ENCODE results near the gene MAD1L1.

Gene MAD1L1

GRCh38 chr7:1920266-1920681 lies 312.5 kb downstream of the MAD1L1 start:
- no peak for DNase-seq

DNA sequence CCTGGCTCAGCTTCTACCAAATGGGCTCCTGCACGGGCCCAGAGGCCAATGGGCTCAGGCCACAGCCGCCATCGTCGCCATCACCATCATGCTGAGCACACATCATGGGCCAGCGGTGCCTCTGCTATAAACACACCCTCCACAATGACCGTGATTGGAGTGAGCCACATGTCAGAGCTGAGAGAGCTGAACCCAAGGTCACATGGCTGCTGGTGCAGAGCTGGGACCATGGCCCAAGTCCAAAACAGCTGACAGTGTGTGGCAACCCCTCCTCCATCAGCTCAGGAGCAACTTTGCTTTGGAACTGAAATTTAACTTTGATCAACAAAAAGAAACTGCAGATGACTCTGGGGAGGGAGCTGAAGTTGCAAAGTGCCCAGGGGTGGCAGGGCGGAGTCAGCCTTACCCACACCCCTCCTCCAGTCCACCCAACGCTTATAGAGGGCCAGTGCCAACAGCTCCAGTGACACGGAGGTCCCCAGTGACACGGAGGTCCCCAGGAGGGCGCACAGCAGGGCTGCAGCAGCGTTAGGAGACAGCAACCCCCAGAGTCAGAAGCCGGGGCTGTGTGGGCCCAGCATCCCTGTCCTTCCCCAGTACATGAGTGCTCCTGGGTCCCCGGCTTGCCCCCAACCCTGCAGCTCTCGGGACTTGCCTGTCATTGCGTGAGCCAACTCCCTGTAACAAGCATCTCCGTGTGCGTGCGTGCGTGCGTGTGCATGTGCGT lies 313.0 kb downstream of the MAD1L1 start:
- no peak for DNase-seq

- DNase-seq, result no peak
These were observed 313.7 kb downstream of the MAD1L1 start for GRCh38 chr7:1918881-1919525.

DNA sequence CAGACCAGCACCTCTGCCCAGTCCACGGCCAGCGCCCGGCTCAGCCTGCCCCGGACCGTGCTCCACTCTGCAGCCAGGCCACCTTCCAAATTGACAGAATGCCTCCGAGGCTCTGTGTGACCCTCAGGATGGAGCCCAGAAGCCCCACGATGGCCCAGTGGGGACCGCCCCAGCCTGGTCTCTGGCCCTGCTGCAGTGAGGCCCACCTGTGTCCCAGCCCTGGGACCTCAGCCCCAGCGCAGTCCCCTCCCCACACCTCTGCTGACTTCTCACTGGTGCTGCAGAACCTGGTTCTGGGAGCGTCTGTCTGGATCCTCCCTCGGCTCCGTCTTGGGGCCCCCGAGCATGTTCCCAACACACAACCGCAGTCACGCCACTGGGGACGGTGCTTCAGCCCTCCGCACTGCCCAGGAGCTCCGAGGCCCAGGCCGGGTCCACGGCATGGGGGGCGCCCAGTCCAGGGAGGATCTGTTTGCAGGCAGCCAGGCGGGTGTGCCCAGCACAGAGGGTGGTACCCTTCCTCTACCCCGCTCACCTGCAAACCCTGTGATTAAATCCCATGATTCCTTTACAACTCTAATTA lies 314.6 kb downstream of the MAD1L1 start:
- DNase-seq, result no peak

GRCh38 chr7:1917221-1918062 lies 315.3 kb downstream of the MAD1L1 start:
- no peak for DNase-seq

GRCh38 chr7:1916601-1916970 lies 316.2 kb downstream of the MAD1L1 start:
- DNase-seq, result no peak

DNA sequence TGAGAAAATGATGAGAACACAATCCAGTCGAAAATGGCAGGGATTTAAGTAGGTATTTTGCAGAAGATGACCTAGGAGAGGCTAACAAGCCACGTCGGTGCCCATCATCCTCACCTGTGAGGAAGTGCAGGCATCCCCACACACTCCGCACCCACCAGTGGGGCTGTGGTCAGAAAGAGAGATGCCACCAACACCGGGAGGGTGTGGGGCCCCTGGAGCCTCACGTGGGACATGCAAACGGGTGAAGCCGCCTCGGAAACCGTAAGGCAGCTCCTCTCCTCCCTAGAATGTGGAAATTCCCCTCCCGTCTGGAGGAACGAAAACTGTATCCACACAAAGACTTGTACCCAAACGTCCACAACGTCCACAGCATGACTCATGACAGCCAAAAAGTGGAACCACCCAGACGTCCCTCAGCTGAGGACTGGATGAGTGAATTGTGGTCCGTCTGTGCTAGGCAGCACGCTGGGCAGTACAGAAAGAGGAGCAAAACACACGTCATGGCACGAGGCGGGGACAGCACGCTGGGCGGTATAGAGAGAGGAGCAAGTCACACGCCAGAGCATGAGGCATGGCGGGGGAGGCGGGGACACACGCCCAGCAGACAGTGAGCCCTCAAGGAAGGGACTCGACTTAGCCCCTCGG lies 316.7 kb downstream of the MAD1L1 start:
- no peak for DNase-seq

DNA sequence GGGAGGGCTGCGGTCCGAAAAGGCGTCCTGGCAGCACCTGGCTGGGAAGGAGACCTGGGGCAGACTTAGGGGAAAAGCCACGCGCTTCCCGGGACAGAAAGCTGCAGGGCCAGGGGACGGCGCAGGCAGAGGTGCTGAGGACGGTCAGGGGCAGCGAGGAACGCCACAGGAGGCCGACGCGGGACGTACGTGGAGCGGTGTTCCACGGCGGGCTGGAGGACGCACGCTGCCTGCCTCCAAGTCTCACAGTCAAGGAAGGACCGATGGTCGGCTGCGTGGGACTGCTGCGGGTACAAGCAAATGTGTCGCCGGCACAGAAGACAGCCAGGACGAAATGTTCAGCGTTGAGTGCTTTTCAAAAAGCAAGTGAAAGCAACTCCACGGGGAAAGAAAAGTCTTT lies 317.4 kb downstream of the MAD1L1 start:
- no peak for DNase-seq

DNA sequence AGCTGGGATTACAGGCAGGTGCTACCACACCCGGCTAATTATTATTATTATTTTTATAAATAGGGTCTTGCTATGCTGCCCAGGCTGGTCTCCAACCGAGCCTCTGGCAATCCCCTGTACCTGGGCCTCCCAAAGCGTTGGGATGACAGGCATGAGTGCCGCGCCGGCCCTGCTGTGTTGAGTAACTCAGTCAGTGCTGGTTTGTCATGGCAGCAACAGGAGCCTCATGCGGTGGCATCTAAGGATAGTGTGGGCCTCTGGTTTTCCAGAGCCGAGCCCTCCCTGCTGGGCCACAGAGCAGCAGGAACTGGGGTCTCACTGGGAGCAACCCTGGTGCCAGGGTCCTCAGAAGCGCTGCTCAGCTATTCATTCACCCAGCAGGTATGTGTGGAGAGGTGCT lies 318.0 kb downstream of the MAD1L1 start:
- no peak for DNase-seq

DNA sequence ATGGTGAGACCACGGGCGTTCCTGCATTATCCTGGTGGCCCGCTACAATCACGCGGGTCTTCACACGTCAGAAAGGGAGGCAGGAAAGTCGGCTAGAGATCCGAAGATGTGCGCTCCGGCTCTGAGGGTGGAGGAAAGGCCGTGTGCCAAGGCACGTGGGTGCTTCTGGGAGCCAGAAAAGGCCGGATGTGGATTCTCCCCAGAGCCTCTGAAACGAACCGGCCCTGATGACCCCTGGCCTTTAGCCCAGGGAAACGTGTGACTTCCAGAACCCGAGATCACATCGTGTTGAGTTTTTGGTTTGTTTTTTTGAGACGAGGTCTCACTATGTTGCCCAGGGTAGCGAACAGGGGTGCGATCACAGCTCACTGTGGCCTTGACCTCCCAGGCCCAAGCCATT lies 318.4 kb downstream of the MAD1L1 start:
- DNase-seq, result no peak

DNA sequence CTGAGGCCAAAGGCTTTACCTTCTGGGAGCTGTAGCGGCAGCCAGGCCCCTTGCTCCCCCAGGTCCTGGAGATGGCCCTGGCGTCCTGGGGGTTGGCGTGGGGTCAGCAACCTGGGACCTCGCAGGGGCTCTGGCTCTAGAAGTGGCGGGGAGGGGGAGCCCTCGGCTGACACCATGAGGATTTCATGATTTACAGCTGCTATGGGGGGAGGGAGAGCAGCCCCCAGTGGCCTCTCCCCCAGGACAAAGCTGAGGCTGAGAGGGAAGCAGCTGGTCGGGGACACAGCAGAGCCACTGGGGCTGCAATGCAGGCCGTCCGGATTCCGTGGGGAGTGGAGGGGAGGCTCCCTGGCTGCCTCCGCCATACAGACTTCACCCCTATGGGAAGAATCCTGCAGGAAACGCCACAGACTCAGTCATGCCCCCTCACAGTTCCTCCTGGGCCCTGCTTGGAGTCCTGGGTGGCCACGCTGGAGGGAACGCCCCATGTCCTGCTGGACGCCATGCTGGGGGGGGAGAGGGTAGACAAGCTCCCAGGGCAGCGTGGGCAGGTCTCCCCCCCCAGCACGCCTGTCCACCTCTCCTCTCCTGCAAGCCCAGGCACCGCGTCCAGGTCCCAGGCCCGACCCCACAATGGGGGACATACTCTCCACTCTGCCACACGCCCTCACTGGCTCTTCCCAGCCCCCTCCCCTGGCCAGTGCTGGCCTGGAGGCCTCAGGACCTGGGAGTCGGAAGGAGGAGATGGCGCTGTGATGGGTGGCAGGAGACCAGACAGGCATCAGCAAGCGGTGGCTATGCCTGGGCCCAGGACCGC lies 319.1 kb downstream of the MAD1L1 start:
- no peak for DNase-seq

GRCh38 chr7:1912593-1913465 lies 319.9 kb downstream of the MAD1L1 start:
- DNase-seq, result no peak

- DNase-seq, result no peak
These were observed 321.2 kb downstream of the MAD1L1 start for GRCh38 chr7:1911571-1911970.

GRCh38 chr7:1910827-1911226 lies 321.9 kb downstream of the MAD1L1 start:
- DNase-seq, result no peak

- no peak for DNase-seq
These were observed 322.6 kb downstream of the MAD1L1 start for GRCh38 chr7:1910081-1910685.

- DNase-seq, result no peak
These were observed 323.3 kb downstream of the MAD1L1 start for GRCh38 chr7:1909476-1909875.

GRCh38 chr7:1908823-1909420 lies 323.8 kb downstream of the MAD1L1 start:
- no peak for DNase-seq

DNA sequence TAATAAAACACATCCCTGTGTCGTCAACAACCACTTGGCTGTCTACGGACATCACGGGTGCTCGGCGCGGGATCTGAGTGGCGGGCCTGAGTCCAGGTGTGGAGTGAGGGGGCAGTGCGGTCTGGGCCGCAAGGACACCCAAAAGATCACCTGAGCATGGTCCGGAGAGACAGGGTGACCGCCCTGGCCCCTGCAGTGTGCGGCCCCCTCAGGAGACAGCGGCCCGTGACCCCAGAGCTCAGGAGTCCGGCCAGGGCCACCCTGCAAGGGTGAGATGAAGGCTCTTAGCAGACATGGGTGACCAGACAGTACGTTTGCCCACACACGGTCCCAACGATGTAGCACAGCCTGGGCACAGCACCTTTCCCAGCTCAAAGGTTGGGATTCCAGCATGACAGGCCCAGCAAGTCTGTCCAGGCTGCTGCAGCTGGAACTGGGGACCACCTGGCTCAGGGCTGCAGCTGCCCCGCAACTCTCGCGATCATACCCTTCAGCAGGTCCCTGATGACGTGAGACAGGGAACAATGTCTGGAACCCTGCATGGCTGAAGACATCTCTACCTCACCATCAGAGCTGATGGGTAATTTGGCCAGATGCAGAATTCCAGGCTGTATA lies 324.9 kb downstream of the MAD1L1 start:
- DNase-seq, result no peak

- DNase-seq, result no peak
These were observed 325.6 kb downstream of the MAD1L1 start for GRCh38 chr7:1906988-1907745.

Data from left hindlimb (tissue), 1 donor.